Stomach (tissue), 4 donors: Measurements from ENCODE around the gene ERGIC3.

Source experiments
- POLR2A ChIP-seq, 4 donors: fragments of 450-650 bp; IDR thresholded peaks; one replicate each; pipeline ENCODE4 v1.6.1; 2016; ENCODE audit warnings: antibody characterized with exemption in 4 of 4, control low read depth in 2 of 4, mild to moderate bottlenecking in 1 of 4, moderate library complexity in 1 of 4
- POLR2AphosphoS5 ChIP-seq, 3 donors: sonication (generic); formaldehyde crosslinking; IDR thresholded peaks; one replicate each; pipeline ENCODE4 v1.6.1; 2016; ENCODE audit warnings: antibody characterized with exemption in 3 of 3
- TF ChIP-seq, protein P1 (sequence below), 7 experiments: fragments of 450-650 bp in 4 of 7; fragments of 200-600 bp in 3 of 7; sonication (generic) in 3 of 7; IDR thresholded peaks; one replicate each; pipeline ENCODE4 v1.5.1; 2016 to 2019; ENCODE audit warnings: antibody characterized with exemption in 7 of 7, control low read depth in 2 of 7, mild to moderate bottlenecking in 1 of 7

DNA sequence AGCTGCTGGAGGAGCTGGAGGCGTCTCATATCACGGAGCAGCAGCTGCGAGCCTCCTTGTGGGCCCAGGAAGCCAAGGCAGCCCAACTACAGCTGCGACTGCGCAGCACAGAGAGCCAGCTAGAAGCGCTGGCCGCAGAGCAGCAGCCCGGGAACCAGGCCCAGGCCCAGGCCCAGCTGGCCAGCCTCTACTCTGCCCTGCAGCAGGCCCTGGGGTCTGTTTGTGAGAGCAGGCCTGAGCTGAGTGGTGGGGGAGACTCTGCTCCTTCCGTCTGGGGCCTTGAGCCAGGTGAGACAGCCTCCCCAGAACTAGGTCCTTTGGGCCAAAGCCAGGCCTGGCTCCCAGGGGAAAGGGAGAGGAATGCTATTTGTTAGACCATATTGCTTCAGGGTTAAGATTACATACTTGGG lies 44.1 kb upstream of the ERGIC3 start:
- no peak for TF ChIP-seq POLR2A (IDR thresholded peaks at IDR 0.05)
- TF ChIP-seq, protein P1, sequence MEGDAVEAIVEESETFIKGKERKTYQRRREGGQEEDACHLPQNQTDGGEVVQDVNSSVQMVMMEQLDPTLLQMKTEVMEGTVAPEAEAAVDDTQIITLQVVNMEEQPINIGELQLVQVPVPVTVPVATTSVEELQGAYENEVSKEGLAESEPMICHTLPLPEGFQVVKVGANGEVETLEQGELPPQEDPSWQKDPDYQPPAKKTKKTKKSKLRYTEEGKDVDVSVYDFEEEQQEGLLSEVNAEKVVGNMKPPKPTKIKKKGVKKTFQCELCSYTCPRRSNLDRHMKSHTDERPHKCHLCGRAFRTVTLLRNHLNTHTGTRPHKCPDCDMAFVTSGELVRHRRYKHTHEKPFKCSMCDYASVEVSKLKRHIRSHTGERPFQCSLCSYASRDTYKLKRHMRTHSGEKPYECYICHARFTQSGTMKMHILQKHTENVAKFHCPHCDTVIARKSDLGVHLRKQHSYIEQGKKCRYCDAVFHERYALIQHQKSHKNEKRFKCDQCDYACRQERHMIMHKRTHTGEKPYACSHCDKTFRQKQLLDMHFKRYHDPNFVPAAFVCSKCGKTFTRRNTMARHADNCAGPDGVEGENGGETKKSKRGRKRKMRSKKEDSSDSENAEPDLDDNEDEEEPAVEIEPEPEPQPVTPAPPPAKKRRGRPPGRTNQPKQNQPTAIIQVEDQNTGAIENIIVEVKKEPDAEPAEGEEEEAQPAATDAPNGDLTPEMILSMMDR (IDR thresholded peaks at IDR 0.05): no peak
- TF ChIP-seq POLR2AphosphoS5 (IDR thresholded peaks at IDR 0.05): no peak
